Measurements from ENCODE around the gene ZDHHC18. TPM values are rescaled to one million over a fixed set of nuclear protein-coding genes. Genes with fewer than 3 reads are reported as not detected.
"Not testable (repeated sequence)": the region's sequence is repeated elsewhere in the genome, so short reads cannot be mapped to it uniquely, and the experiment has no call there.

ZDHHC18 gene
- polyA plus RNA-seq, 3 donors: 3.1 to 46.6 (median 6.0) TPM

GRCh38 chr1:26863685-26864077 lies 37.2 kb downstream of the ZDHHC18 start:
- Mint-ChIP-seq H3K27ac (no peak overlapping the region), H3K9me3 (peaks cover 0 to 2% (median 0%) of the 10 kb centered on the region in 7 donors), H3K36me3 (no peaks in the 10 kb centered on the region), H3K4me1 (peaks cover 28% of the 10 kb centered on the region), H3K4me3 (no peak overlapping the region), H3K27me3 (ENCODE audit: low read depth in 3 of 3) (peaks cover 5 to 8% (median 6%) of the 10 kb centered on the region in 3 donors)
- 88% methylated on average over 5 of the region's 20 CpGs for WGBS (ENCODE audit: insufficient coverage)
- Histone ChIP-seq H3K27ac (ENCODE audit: low read depth in 1 of 2, low read length in 2 of 2) (no peak overlapping the region), H3K4me1 (ENCODE audit: control insufficient read depth in 1 of 2, insufficient read depth in 2 of 2, low read length in 2 of 2) (peaks cover 15 to 28% of the 10 kb centered on the region in 2 donors), H3K27me3 (ENCODE audit: control insufficient read depth in 2 of 2, insufficient read depth in 2 of 2, low read length in 2 of 2) (no peaks in the 10 kb centered on the region), H3K36me3 (replicated peaks in 1 of 2; ENCODE audit: control insufficient read depth in 1 of 2, insufficient read depth in 2 of 2, low read length in 2 of 2) (no peaks in the 10 kb centered on the region), H3K9ac (ENCODE audit: insufficient read depth, low read length, poor library complexity, severe bottlenecking) (peak overlapping the region; percentile 56), H3K4me2 (replicated peaks; ENCODE audit: extremely low read depth, low read length, poor library complexity, severe bottlenecking) (peak overlapping the region; percentile 93), H3K9me3 (replicated peaks in 1 of 2; ENCODE audit: control insufficient read depth in 1 of 2, insufficient read depth in 1 of 2, low read length in 2 of 2) (no peaks in the 10 kb centered on the region), H2AFZ (ENCODE audit: insufficient read depth, low read depth, low read length, poor library complexity, severe bottlenecking) (peak overlapping the region; percentile 95), H3K4me3 (replicated peaks in 1 of 3; ENCODE audit: low read depth in 2 of 3, low read length in 3 of 3) (peak overlapping the region in 2 of 3 experiments; percentile 58 to 97), H3K79me2 (ENCODE audit: insufficient read depth, low read length) (no peaks in the 10 kb centered on the region), H4K20me1 (ENCODE audit: insufficient read depth, low read length) (no peaks in the 10 kb centered on the region)
- intact Hi-C loops (cut with micrococcal nuclease): loop anchor here in 1 of 2 donors (5.0 kb wide), 1 partner anchor 36 kb away; the partner anchor contains the start of gene ZDHHC18
- no peak for DNase-seq
- TF ChIP-seq, protein P1, sequence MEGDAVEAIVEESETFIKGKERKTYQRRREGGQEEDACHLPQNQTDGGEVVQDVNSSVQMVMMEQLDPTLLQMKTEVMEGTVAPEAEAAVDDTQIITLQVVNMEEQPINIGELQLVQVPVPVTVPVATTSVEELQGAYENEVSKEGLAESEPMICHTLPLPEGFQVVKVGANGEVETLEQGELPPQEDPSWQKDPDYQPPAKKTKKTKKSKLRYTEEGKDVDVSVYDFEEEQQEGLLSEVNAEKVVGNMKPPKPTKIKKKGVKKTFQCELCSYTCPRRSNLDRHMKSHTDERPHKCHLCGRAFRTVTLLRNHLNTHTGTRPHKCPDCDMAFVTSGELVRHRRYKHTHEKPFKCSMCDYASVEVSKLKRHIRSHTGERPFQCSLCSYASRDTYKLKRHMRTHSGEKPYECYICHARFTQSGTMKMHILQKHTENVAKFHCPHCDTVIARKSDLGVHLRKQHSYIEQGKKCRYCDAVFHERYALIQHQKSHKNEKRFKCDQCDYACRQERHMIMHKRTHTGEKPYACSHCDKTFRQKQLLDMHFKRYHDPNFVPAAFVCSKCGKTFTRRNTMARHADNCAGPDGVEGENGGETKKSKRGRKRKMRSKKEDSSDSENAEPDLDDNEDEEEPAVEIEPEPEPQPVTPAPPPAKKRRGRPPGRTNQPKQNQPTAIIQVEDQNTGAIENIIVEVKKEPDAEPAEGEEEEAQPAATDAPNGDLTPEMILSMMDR (IDR thresholded peaks at IDR 0.05): no peak

DNA sequence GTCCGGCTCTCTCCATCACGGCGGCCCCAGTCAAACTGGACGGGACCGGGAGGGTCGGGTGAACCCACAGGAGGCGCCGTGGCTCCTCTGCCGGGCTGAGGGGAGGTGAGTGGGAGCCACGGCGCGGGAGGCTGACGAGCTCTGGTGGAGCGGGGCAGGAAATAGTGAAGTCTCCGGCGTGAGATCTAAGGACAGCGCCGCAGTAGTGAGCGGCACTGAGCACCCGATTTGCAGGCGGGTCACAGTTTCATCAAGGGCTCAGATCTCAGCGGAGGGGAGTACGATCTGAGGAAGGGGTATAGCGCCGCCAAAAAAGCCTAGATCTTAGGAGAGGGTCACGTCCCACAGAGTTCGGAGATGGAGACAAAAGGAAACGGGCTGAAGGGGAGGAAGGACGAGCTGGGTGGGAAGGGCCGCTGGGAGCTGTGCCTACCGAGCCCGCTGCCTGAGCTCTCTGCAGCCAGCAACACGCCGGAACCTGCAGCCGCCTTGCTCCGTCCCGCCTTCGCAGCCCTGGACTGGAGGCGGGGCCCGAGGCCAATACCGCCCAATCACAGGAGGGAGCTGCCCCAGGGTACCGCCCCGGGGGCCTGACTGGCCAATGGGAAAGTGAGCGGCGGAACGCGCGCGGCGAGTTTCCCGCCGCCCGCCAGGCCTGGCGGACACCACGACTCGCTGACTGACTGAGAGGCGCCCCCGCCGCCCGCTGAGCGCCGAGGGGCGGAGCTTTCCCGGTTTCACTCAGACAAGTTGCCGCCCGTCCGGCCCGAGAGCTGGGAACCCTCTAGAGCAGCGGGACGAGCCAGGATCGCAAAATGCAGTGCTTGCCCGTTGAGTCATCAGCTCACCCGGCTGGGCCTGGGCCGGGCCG lies 38.4 kb downstream of the ZDHHC18 start:
- H3K27ac Mint-ChIP-seq: peak overlapping the region; percentile 63 to 93 (median 81)
- peak overlapping the region; percentile 58 to 97 (median 81) for H3K4me3 ChIP-seq (replicated peaks in 1 of 3; ENCODE audit: low read depth in 2 of 3, low read length in 3 of 3)
- peaks cover 5 to 8% (median 6%) of the 10 kb centered on the region in 3 donors for H3K27me3 Mint-ChIP-seq (ENCODE audit: low read depth in 3 of 3)
- H3K9me3 Mint-ChIP-seq: peaks cover 0 to 2% (median 0%) of the 10 kb centered on the region in 7 donors
- no peaks in the 10 kb centered on the region for H3K79me2 ChIP-seq (ENCODE audit: insufficient read depth, low read length)
- H3K4me2 ChIP-seq (replicated peaks; ENCODE audit: extremely low read depth, low read length, poor library complexity, severe bottlenecking): peak overlapping the region; percentile 93
- no peaks in the 10 kb centered on the region for H3K36me3 ChIP-seq (replicated peaks in 1 of 2; ENCODE audit: control insufficient read depth in 1 of 2, insufficient read depth in 2 of 2, low read length in 2 of 2)
- H3K36me3 Mint-ChIP-seq: no peaks in the 10 kb centered on the region
- no peaks in the 10 kb centered on the region for H4K20me1 ChIP-seq (ENCODE audit: insufficient read depth, low read length)
- H3K9ac ChIP-seq (ENCODE audit: insufficient read depth, low read length, poor library complexity, severe bottlenecking): peak overlapping the region; percentile 80
- TF ChIP-seq, protein P1 (IDR thresholded peaks at IDR 0.05): no peak
- H3K9me3 ChIP-seq (replicated peaks in 1 of 2; ENCODE audit: control insufficient read depth in 1 of 2, insufficient read depth in 1 of 2, low read length in 2 of 2): no peaks in the 10 kb centered on the region
- WGBS (ENCODE audit: insufficient coverage): under 1% methylated on average over 75 of the region's 75 CpGs
- H3K27ac ChIP-seq (ENCODE audit: low read depth in 1 of 2, low read length in 2 of 2): peak overlapping the region; percentile 2 to 75
- peaks cover 15 to 28% of the 10 kb centered on the region in 2 donors for H3K4me1 ChIP-seq (ENCODE audit: control insufficient read depth in 1 of 2, insufficient read depth in 2 of 2, low read length in 2 of 2)
- no peaks in the 10 kb centered on the region for H3K27me3 ChIP-seq (ENCODE audit: control insufficient read depth in 2 of 2, insufficient read depth in 2 of 2, low read length in 2 of 2)
- peak; percentile 87 to 93 (median 91) for DNase-seq
- H2AFZ ChIP-seq (ENCODE audit: insufficient read depth, low read depth, low read length, poor library complexity, severe bottlenecking): peak overlapping the region; percentile 95
- peaks cover 28% of the 10 kb centered on the region for H3K4me1 Mint-ChIP-seq
- H3K4me3 Mint-ChIP-seq: peak overlapping the region; percentile 93 to 96
- intact Hi-C loops (cut with micrococcal nuclease): loop anchor here in 1 of 2 donors (5.0 kb wide), 1 partner anchor 38 kb away; the partner anchor contains the start of gene ZDHHC18

GRCh38 chr1:26873097-26873496 lies 46.6 kb downstream of the ZDHHC18 start:
- intact Hi-C loops (cut with micrococcal nuclease): loop anchor here (10.0 kb wide), 2 partner anchors 268 to 378 kb away; no protein-coding TSS in a partner anchor
- H3K9me3 Mint-ChIP-seq; H3K9me3 ChIP-seq (replicated peaks in 1 of 2; ENCODE audit: control insufficient read depth in 1 of 2, insufficient read depth in 1 of 2, low read length in 2 of 2); H2AFZ ChIP-seq (ENCODE audit: insufficient read depth, low read depth, low read length, poor library complexity, severe bottlenecking); H3K27me3 ChIP-seq (ENCODE audit: control insufficient read depth in 2 of 2, insufficient read depth in 2 of 2, low read length in 2 of 2); H3K79me2 ChIP-seq (ENCODE audit: insufficient read depth, low read length); H3K27me3 Mint-ChIP-seq (ENCODE audit: low read depth in 3 of 3); H3K4me1 ChIP-seq (ENCODE audit: control insufficient read depth in 1 of 2, insufficient read depth in 2 of 2, low read length in 2 of 2); H3K9ac ChIP-seq (ENCODE audit: insufficient read depth, low read length, poor library complexity, severe bottlenecking); H3K4me3 Mint-ChIP-seq; H3K4me1 Mint-ChIP-seq; H3K27ac ChIP-seq (ENCODE audit: low read depth in 1 of 2, low read length in 2 of 2); DNase-seq; H3K4me2 ChIP-seq (replicated peaks; ENCODE audit: extremely low read depth, low read length, poor library complexity, severe bottlenecking); H3K27ac Mint-ChIP-seq; H4K20me1 ChIP-seq (ENCODE audit: insufficient read depth, low read length); H3K4me3 ChIP-seq (replicated peaks in 1 of 3; ENCODE audit: low read depth in 2 of 3, low read length in 3 of 3): not testable (repeated sequence)
- peaks cover 9 to 31% of the 10 kb centered on the region in 2 donors for H3K36me3 Mint-ChIP-seq
- H3K36me3 ChIP-seq (replicated peaks in 1 of 2; ENCODE audit: control insufficient read depth in 1 of 2, insufficient read depth in 2 of 2, low read length in 2 of 2): peaks cover 7 to 27% of the 10 kb centered on the region in 2 donors
- no CpG with 5 or more reads among the region's 2 CpGs for WGBS (ENCODE audit: insufficient coverage)

Data from CD14-positive monocyte (primary cell).